ENCODE data around the gene ARL11.

- TF ChIP-seq CTCF (IDR thresholded peaks at IDR 0.05) (no peak), POLR2A (IDR thresholded peaks at IDR 0.05) (no peak)
Measured at GRCh38 chr13:49594576-49594975, 33.7 kb upstream of the ARL11 start.
